SW480 (cell line): ENCODE data around the gene PTBP1.
"Not testable (repeated sequence)": the region's sequence is repeated elsewhere in the genome, so short reads cannot be mapped to it uniquely, and the experiment has no call there.

Experiments
- DNase-seq: peaks from one replicate; pipeline ENCODE4 v3.0.0-alpha.2; 2016; ENCODE audit warnings: low spot score

PTBP1 gene

GRCh38 chr19:829129-829758, 32.0 kb downstream of the PTBP1 start:
- DNase-seq, result no peak

GRCh38 chr19:831407-832369, 34.4 kb downstream of the PTBP1 start:
- DNase-seq, result no peak

GRCh38 chr19:834216-834615, 37.0 kb downstream of the PTBP1 start:
- DNase-seq, result no peak

GRCh38 chr19:835210-835810, 38.1 kb downstream of the PTBP1 start:
- no peak for DNase-seq

- DNase-seq, result no peak
Measured at GRCh38 chr19:840519-841206, 43.4 kb downstream of the PTBP1 start, which contains the start of gene PRTN3. Gene PRTN3, plus strand, starts transcription at chr19:840999. Its CDS starts 10 bp downstream, at chr19:841009.

- not testable (repeated sequence) for DNase-seq
Measured at GRCh38 chr19:842802-843179, 45.5 kb downstream of the PTBP1 start.

- DNase-seq, result peak; percentile 35
Measured at GRCh38 chr19:843180-843835, 46.1 kb downstream of the PTBP1 start.

GRCh38 chr19:843836-844545, 46.7 kb downstream of the PTBP1 start:
- DNase-seq, result no peak

GRCh38 chr19:844546-844971, 47.3 kb downstream of the PTBP1 start:
- peak; percentile 28 for DNase-seq

- no peak for DNase-seq
Measured at GRCh38 chr19:845707-846521, 48.7 kb downstream of the PTBP1 start.

- DNase-seq, result no peak
Measured at GRCh38 chr19:848386-848921, 51.2 kb downstream of the PTBP1 start.

- not testable (repeated sequence) for DNase-seq
Measured at GRCh38 chr19:849195-849594, 51.9 kb downstream of the PTBP1 start.

GRCh38 chr19:850221-850978, 53.1 kb downstream of the PTBP1 start:
- peak; percentile 32 for DNase-seq

GRCh38 chr19:850979-851335, 53.7 kb downstream of the PTBP1 start:
- DNase-seq, result no peak

GRCh38 chr19:852136-853013, 55.1 kb downstream of the PTBP1 start, which contains the start of gene ELANE:
Gene ELANE, plus strand, starts transcription at chr19:852303. Its CDS starts 26 bp downstream, at chr19:852329.
- no peak for DNase-seq

- DNase-seq, result no peak
Measured at GRCh38 chr19:853014-853585, 55.8 kb downstream of the PTBP1 start.

GRCh38 chr19:853614-854220, 56.5 kb downstream of the PTBP1 start:
- not testable (repeated sequence) for DNase-seq
